ENCODE data around the gene ARID3A. TPM values are rescaled to one million over a fixed set of nuclear protein-coding genes. Genes with fewer than 3 reads are reported as not detected.

ARID3A gene
- total and polyA plus RNA-seq, 2 of the 8 experiments (the other 6 are each of a cell fraction or from before 2014, with no cell fraction given), result 40.5 to 77.4 TPM

GRCh38 chr19:944171-944567 is 18.3 kb downstream of the ARID3A start:
- H3K4me2 ChIP-seq (ENCODE audit: insufficient read depth in 1 of 2, low read depth in 2 of 2, low read length in 2 of 2), result no peak overlapping the region
- H3K9ac ChIP-seq (replicated peaks in 1 of 4; ENCODE audit: extremely low read depth in 1 of 4, low read depth in 3 of 4, low read length in 3 of 4), result no peak overlapping the region
- peaks cover 5 to 35% of the 10 kb centered on the region in 2 experiments for H3K79me2 ChIP-seq (ENCODE audit: control insufficient read depth in 1 of 2, insufficient read depth in 2 of 2, low read length in 2 of 2)
- POLR2A ChIA-PET (ENCODE audit: partially characterized antibody), result interaction anchor here (1.1 to 1.3 kb wide), 5 partner anchors 8 to 35 kb away, joined by 3 to 4 read pairs (median 3); no protein-coding TSS in a partner anchor
- H4K20me1 ChIP-seq (replicated peaks in 1 of 2; ENCODE audit: control insufficient read depth in 1 of 2, insufficient read depth in 2 of 2, low read length in 2 of 2), result peaks cover 4 to 36% of the 10 kb centered on the region in 2 experiments
- H3K9me3 ChIP-seq (ENCODE audit: insufficient read depth in 2 of 2, low read depth in 1 of 2, low read length in 1 of 2), result no peaks in the 10 kb centered on the region
- no peak overlapping the region for H2BK20ac ChIP-seq (ENCODE audit: low read length)
- H3K4me1 ChIP-seq (replicated peaks in 1 of 4; ENCODE audit: control insufficient read depth in 3 of 4, insufficient read depth in 4 of 4, low read length in 3 of 4), result no peaks in the 10 kb centered on the region
- no peak overlapping the region for H2BK12ac ChIP-seq (ENCODE audit: low read depth, low read length)
- no peak overlapping the region for H4K5ac ChIP-seq (ENCODE audit: insufficient read length, low read depth, low read length)
- CTCF ChIA-PET (ENCODE audit: partially characterized antibody), result interaction anchor here (1.2 kb wide), 1 partner anchor 16 kb away, joined by 3 read pairs; no protein-coding TSS in a partner anchor
- no peak overlapping the region for H2AK5ac ChIP-seq (ENCODE audit: low read depth, low read length)
- no peak overlapping the region for H3K23ac ChIP-seq (ENCODE audit: insufficient read length)
- H3K4me3 ChIP-seq (ENCODE audit: extremely low read depth in 1 of 4, insufficient read depth in 2 of 4, low read depth in 3 of 4, low read length in 4 of 4), result no peak overlapping the region
- H3K27ac ChIP-seq (ENCODE audit: low read depth, low read length), result no peak overlapping the region
- no peak overlapping the region for H4K91ac ChIP-seq (replicated peaks; ENCODE audit: insufficient read length, low read length)
- H4K8ac ChIP-seq (ENCODE audit: extremely low read depth, insufficient read depth, low read length), result peak overlapping the region; percentile 68; the same call in 1 of the 2 replicates
- peaks cover 0 to 12% (median 3%) of the 10 kb centered on the region in 4 experiments; a peak in 3 of 8 replicates for H3K36me3 ChIP-seq (ENCODE audit: control insufficient read depth in 2 of 4, insufficient read depth in 4 of 4, low read length in 3 of 4)
- H2BK15ac ChIP-seq (ENCODE audit: low read length), result no peak overlapping the region
- no peak overlapping the region for H2BK5ac ChIP-seq (ENCODE audit: low read depth, low read length)
- H3K14ac ChIP-seq (ENCODE audit: insufficient read length), result no peak overlapping the region
- DNase-seq (ENCODE audit: low read depth in 1 of 2, low spot score in 2 of 2) (no peak), FAIRE-seq (no peak)
- no peaks in the 10 kb centered on the region for H3K27me3 ChIP-seq (replicated peaks in 1 of 4; ENCODE audit: control insufficient read depth in 3 of 4, extremely low read depth in 1 of 4, insufficient read depth in 3 of 4, low read length in 3 of 4)
- WGBS, 2 experiments (ENCODE audit: extremely low coverage in 1 of 2, insufficient coverage in 1 of 2, insufficient read length in 1 of 2, insufficient replicate concordance in 2 of 2, low coverage in 1 of 2, low lambda C conversion rate in 2 of 2, missing lambda C conversion rate in 1 of 2), result 95% methylated on average over 21 of the region's 27 CpGs; no CpG with 5 or more reads in 1 of the 2 experiments
- peaks cover 23% of the 10 kb centered on the region for H3K79me1 ChIP-seq (ENCODE audit: low read depth, low read length)
- no peaks in the 10 kb centered on the region for H3K23me2 ChIP-seq (ENCODE audit: low read depth, low read length)
- no peak overlapping the region for H2BK120ac ChIP-seq (replicated peaks; ENCODE audit: low read depth, low read length)
- no peak overlapping the region for H3K18ac ChIP-seq (ENCODE audit: extremely low read depth, low read length)
- H3K56ac ChIP-seq (replicated peaks; ENCODE audit: insufficient read length, low read depth, low read length), result no peak overlapping the region
- no peak overlapping the region for H2AFZ ChIP-seq (ENCODE audit: low read length)
- no peak overlapping the region for H3K4ac ChIP-seq (replicated peaks; ENCODE audit: insufficient read length, low read depth, low read length)
- TF ChIP-seq SIRT6 (IDR thresholded peaks at IDR 0.05; ENCODE audit: low read length) (no peak), SIX5 (IDR thresholded peaks at IDR 0.05; ENCODE audit: low read depth, low read length) (no peak), KDM1A (IDR thresholded peaks at IDR 0.05; ENCODE audit: borderline replicate concordance, low read length) (no peak), TEAD4 (IDR thresholded peaks at IDR 0.05; ENCODE audit: low read depth, low read length) (no peak), RBBP5 (IDR thresholded peaks at IDR 0.05; ENCODE audit: borderline replicate concordance, low read depth, low read length) (no peak), NRF1 (IDR thresholded peaks at IDR 0.05; ENCODE audit: low read depth, low read length) (no peak), SIN3A (conservative IDR thresholded peaks at IDR 0.05 in 1 of 2, IDR thresholded peaks at IDR 0.05 in 1 of 2; ENCODE audit: low read depth in 1 of 2, low read length in 2 of 2) (no peak), ASH2L (IDR thresholded peaks at IDR 0.05; ENCODE audit: low read length) (no peak), ATF3 (IDR thresholded peaks at IDR 0.05; ENCODE audit: insufficient read depth, low read depth, low read length) (no peak), SRF (IDR thresholded peaks at IDR 0.05; ENCODE audit: low read depth, low read length) (no peak), JUN (IDR thresholded peaks at IDR 0.05; ENCODE audit: low read depth, low read length) (no peak), RFX5 (IDR thresholded peaks at IDR 0.05; ENCODE audit: borderline replicate concordance, low read depth, low read length) (no peak), SP2 (IDR thresholded peaks at IDR 0.05; ENCODE audit: low read length) (no peak), EP300 (IDR thresholded peaks at IDR 0.05; ENCODE audit: borderline replicate concordance in 1 of 2, low read depth in 2 of 2, low read length in 2 of 2) (no peak)
